Trophoblast cell (in vitro differentiated cells and primary cell): ENCODE results near the gene GLT6D1.

Experiments
- DNase-seq, 2 donors: peaks; one replicate each; pipeline ENCODE4 v3.0.0-alpha.2; 2016
- H2AFZ ChIP-seq: 2 replicates; pipeline ENCODE4 v1.6.1; 2013; ENCODE audit warnings: low read length, moderate library complexity, mild to moderate bottlenecking; ENCODE audit not compliant: insufficient read depth, poor library complexity
- H2AK5ac ChIP-seq: 2 replicates; pipeline ENCODE4 v1.6.1; 2013; ENCODE audit warnings: mild to moderate bottlenecking, low read length
- H2BK120ac ChIP-seq: 2 replicates; pipeline ENCODE4 v1.6.1; 2013; ENCODE audit warnings: low read length, mild to moderate bottlenecking, moderate library complexity; ENCODE audit not compliant: insufficient read depth, poor library complexity
- H2BK12ac ChIP-seq: 2 replicates; pipeline ENCODE4 v1.6.1; 2013; ENCODE audit warnings: mild to moderate bottlenecking, low read length, moderate library complexity
- H2BK5ac ChIP-seq: 2 replicates; pipeline ENCODE4 v1.6.1; 2013; ENCODE audit warnings: low read length, low read depth, moderate library complexity, mild to moderate bottlenecking; ENCODE audit not compliant: poor library complexity
- H3K14ac ChIP-seq: 2 replicates; pipeline ENCODE4 v1.6.1; 2013; ENCODE audit warnings: mild to moderate bottlenecking, low read length
- H3K18ac ChIP-seq: 2 replicates; pipeline ENCODE4 v1.6.1; 2013; ENCODE audit warnings: mild to moderate bottlenecking, low read length
- H3K23ac ChIP-seq: 2 replicates; pipeline ENCODE4 v1.6.1; 2013; ENCODE audit warnings: low read length
- H3K27ac ChIP-seq: 2 replicates; pipeline ENCODE4 v1.5.1; 2013; ENCODE audit warnings: low read depth, mild to moderate bottlenecking, inconsistent platforms, low read length, moderate library complexity
- H3K27me3 ChIP-seq: 2 replicates; pipeline ENCODE4 v1.6.1; 2013; ENCODE audit warnings: inconsistent platforms, mild to moderate bottlenecking, low read length, moderate library complexity; ENCODE audit not compliant: insufficient read depth
- H3K36me3 ChIP-seq, 2 experiments: 1 replicate in 1 of 2; 2 replicates in 1 of 2; pipeline ENCODE4 v1.6.1; 2013; ENCODE audit warnings: low read length in 2 of 2, mild to moderate bottlenecking in 2 of 2, moderate library complexity in 1 of 2; ENCODE audit not compliant: insufficient read depth in 2 of 2, control insufficient read depth in 1 of 2
- H3K4ac ChIP-seq: 2 replicates; pipeline ENCODE4 v1.6.1; 2013; ENCODE audit warnings: low read depth, mild to moderate bottlenecking, low read length, moderate library complexity
- H3K4me1 ChIP-seq, 2 experiments: 1 replicate in 1 of 2; 2 replicates in 1 of 2; pipeline ENCODE4 v1.6.1; 2013; ENCODE audit warnings: low read length in 2 of 2, mild to moderate bottlenecking in 2 of 2, moderate library complexity in 1 of 2; ENCODE audit not compliant: insufficient read depth in 2 of 2, control insufficient read depth in 1 of 2
- H3K4me2 ChIP-seq: 2 replicates; pipeline ENCODE4 v1.6.1; 2013; ENCODE audit warnings: inconsistent platforms, mild to moderate bottlenecking, low read length, moderate library complexity
- H3K4me3 ChIP-seq: 2 replicates; pipeline ENCODE4 v1.5.1; 2013; ENCODE audit warnings: mild to moderate bottlenecking, low read depth, low read length, inconsistent platforms
- H3K79me1 ChIP-seq: one replicate; pipeline ENCODE4 v1.6.1; 2013; ENCODE audit warnings: low read length
- H3K79me2 ChIP-seq: 2 replicates; pipeline ENCODE4 v1.6.1; 2013; ENCODE audit warnings: low read length, mild to moderate bottlenecking; ENCODE audit not compliant: control insufficient read depth, insufficient read depth, poor library complexity
- H3K9ac ChIP-seq: 2 replicates; pipeline ENCODE4 v1.6.1; 2013; ENCODE audit warnings: mild to moderate bottlenecking, low read length
- H3K9me3 ChIP-seq: 2 replicates; pipeline ENCODE4 v1.6.1; 2013; ENCODE audit warnings: low read depth, mild to moderate bottlenecking, control low read depth, inconsistent platforms, low read length; ENCODE audit not compliant: insufficient read depth
- H4K12ac ChIP-seq: 2 replicates; pipeline ENCODE4 v1.6.1; 2013; ENCODE audit warnings: low read depth, mild to moderate bottlenecking, low read length, moderate library complexity
- H4K8ac ChIP-seq: 2 replicates; pipeline ENCODE4 v1.6.1; 2013; ENCODE audit warnings: low read depth, mild to moderate bottlenecking, low read length, moderate library complexity
- H4K91ac ChIP-seq: one replicate; pipeline ENCODE4 v1.6.1; 2013; ENCODE audit warnings: low read depth, mild to moderate bottlenecking, low read length, moderate library complexity
- WGBS: extraction: QIAGEN DNeasy Blood & Tissue Kit; methylation state at CpG from one replicate; pipeline ENCODE4 v1.1.7; 2013; ENCODE audit warnings: missing lambda C conversion rate; ENCODE audit not compliant: insufficient read length, insufficient coverage; ENCODE audit errors: extremely low coverage; 5-methylcytosine and 5-hydroxymethylcytosine counted together

The GLT6D1 gene

GRCh38 chr9:135662758-135663450 is 23.6 kb upstream of the GLT6D1 start, which contains the start of gene LCN9:
LCN9 (plus strand) TSS chr9:135663309; CDS start chr9:135663322, 13 bp downstream.
- no peaks in the 10 kb centered on the region for H3K79me2 ChIP-seq
- H2BK5ac ChIP-seq, result no peak within 1 kb of the TSS
- H3K23ac ChIP-seq, result no peak within 1 kb of the TSS
- no peak within 1 kb of the TSS for H2BK120ac ChIP-seq
- no peak within 1 kb of the TSS for H3K4me2 ChIP-seq
- no peak within 1 kb of the TSS for H3K27ac ChIP-seq
- no peak within 1 kb of the TSS for H3K4ac ChIP-seq
- no peak within 1 kb of the TSS for H4K91ac ChIP-seq
- no peaks in the 10 kb centered on the region for H3K79me1 ChIP-seq
- no peaks in the 10 kb centered on the region for H3K4me1 ChIP-seq
- no peak within 1 kb of the TSS for H2BK12ac ChIP-seq
- no peak within 1 kb of the TSS for H3K4me3 ChIP-seq
- H3K18ac ChIP-seq, result no peak within 1 kb of the TSS
- H3K27me3 ChIP-seq, result no peaks in the 10 kb centered on the region
- no peak within 1 kb of the TSS for H3K14ac ChIP-seq
- H2AFZ ChIP-seq, result no peak within 1 kb of the TSS
- WGBS, result no CpG with 5 or more reads among the region's 25 CpGs
- no peak for DNase-seq
- H4K8ac ChIP-seq, result no peak within 1 kb of the TSS
- H2AK5ac ChIP-seq, result no peak within 1 kb of the TSS
- H3K9ac ChIP-seq, result no peak within 1 kb of the TSS
- H3K36me3 ChIP-seq, result no peaks in the 10 kb centered on the region
- H4K12ac ChIP-seq, result no peak within 1 kb of the TSS
- H3K9me3 ChIP-seq, result peaks cover 11% of the 10 kb centered on the region

DNA sequence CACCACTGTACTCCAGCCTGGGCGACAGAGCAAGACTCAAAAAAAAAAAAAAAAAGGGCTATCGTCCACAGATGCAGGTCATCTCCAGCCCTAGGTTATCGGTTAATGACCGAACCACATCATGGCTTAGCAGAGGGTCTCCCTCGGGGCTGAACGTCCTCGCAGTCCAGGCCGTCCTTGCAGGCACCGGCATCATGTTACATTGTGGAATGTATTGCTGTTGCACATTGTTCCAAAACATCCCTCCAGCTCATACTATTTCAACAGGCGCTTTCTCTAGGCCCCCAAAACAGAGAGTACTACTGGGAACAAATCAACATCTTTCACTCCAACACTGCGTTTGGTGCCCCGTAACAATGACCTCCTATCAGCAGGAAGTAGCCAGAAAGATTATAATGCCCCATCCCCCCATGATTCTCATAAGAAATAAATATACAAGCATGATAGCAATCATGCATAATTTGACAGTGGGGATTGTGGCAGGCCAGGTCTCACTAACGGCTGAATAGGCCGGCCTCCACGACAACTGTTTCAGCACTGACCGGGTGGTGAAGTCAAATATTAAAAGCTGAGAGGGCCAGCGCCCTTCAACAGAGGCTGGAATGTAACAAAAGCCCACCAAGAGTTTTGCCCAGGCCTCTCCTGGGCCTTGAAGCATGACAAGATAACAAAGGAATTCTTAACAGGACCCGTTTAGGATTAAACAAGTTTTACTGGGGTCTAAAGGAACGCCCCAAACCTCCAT is 22.6 kb upstream of the GLT6D1 start:
- H3K14ac ChIP-seq, result no peak overlapping the region

GRCh38 chr9:135660407-135660806 is 21.1 kb upstream of the GLT6D1 start:
- Histone ChIP-seq H3K4me2 (no peak overlapping the region), H3K36me3 (no peaks in the 10 kb centered on the region), H3K79me2 (no peaks in the 10 kb centered on the region), H4K91ac (no peak overlapping the region), H3K79me1 (no peaks in the 10 kb centered on the region), H2BK120ac (no peak overlapping the region), H3K4me1 (no peaks in the 10 kb centered on the region), H4K12ac (no peak overlapping the region), H3K23ac (no peak overlapping the region), H3K4ac (no peak overlapping the region), H4K8ac (no peak overlapping the region), H2AFZ (no peak overlapping the region), H3K9ac (no peak overlapping the region), H2BK5ac (no peak overlapping the region), H3K4me3 (no peak overlapping the region), H3K27ac (no peak overlapping the region), H3K9me3 (peaks cover 18% of the 10 kb centered on the region), H3K18ac (no peak overlapping the region), H3K14ac (no peak overlapping the region), H2BK12ac (no peak overlapping the region), H2AK5ac (no peak overlapping the region), H3K27me3 (no peaks in the 10 kb centered on the region)
- no peak for DNase-seq
- no CpG with 5 or more reads among the region's 22 CpGs for WGBS

More for the DNA sequence above, 22.6 kb upstream of the GLT6D1 start:
- H3K9ac ChIP-seq, result no peak overlapping the region
- no peak overlapping the region for H2AK5ac ChIP-seq
- H4K8ac ChIP-seq, result no peak overlapping the region
- no peak overlapping the region for H3K27ac ChIP-seq
- H4K91ac ChIP-seq, result no peak overlapping the region
- no peaks in the 10 kb centered on the region for H3K36me3 ChIP-seq
- WGBS, result no CpG with 5 or more reads among the region's 19 CpGs
- no peak overlapping the region for H3K4me3 ChIP-seq
- no peak overlapping the region for H3K4me2 ChIP-seq
- H3K4ac ChIP-seq, result no peak overlapping the region
- H2BK5ac ChIP-seq, result no peak overlapping the region
- H3K18ac ChIP-seq, result no peak overlapping the region
- peaks cover 11% of the 10 kb centered on the region for H3K9me3 ChIP-seq
- H2BK120ac ChIP-seq, result no peak overlapping the region
- no peaks in the 10 kb centered on the region for H3K27me3 ChIP-seq
- no peaks in the 10 kb centered on the region for H3K79me2 ChIP-seq
- no peak for DNase-seq
- no peaks in the 10 kb centered on the region for H3K79me1 ChIP-seq
- no peak overlapping the region for H3K23ac ChIP-seq
- no peak overlapping the region for H2AFZ ChIP-seq
- H3K4me1 ChIP-seq, result no peaks in the 10 kb centered on the region
- no peak overlapping the region for H2BK12ac ChIP-seq
- H4K12ac ChIP-seq, result no peak overlapping the region

DNA sequence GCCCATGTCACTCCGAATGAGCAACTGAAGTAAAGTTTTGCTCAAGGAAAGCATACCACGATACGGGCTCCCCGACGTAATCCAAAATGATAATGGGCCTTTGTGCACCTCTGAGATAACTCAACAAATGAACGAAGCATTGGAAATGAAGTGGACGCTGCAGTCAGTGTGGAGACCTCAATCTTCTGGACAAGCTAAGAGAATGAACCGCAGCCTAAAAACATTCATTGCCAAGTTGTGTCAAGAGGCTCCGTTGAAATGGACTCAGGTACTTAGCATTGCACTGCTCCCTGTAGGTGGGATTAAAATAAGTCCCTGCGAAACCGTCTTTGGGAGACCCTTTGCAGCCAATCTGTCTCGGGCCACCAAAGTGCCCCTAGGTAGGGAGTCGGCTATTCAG is 19.9 kb upstream of the GLT6D1 start:
- Histone ChIP-seq H3K9me3 (peaks cover 24% of the 10 kb centered on the region), H3K79me2 (no peaks in the 10 kb centered on the region), H3K4me1 (no peaks in the 10 kb centered on the region), H2AK5ac (no peak overlapping the region), H2BK12ac (no peak overlapping the region), H3K4me3 (no peak overlapping the region), H3K27me3 (no peaks in the 10 kb centered on the region), H2BK120ac (no peak overlapping the region), H4K91ac (no peak overlapping the region), H4K12ac (no peak overlapping the region), H3K79me1 (no peaks in the 10 kb centered on the region), H3K18ac (no peak overlapping the region), H3K4me2 (no peak overlapping the region), H2BK5ac (no peak overlapping the region), H3K23ac (no peak overlapping the region), H3K4ac (no peak overlapping the region), H2AFZ (no peak overlapping the region), H3K36me3 (peaks cover 0 to 2% of the 10 kb centered on the region in 2 experiments), H3K27ac (no peak overlapping the region), H3K9ac (no peak overlapping the region), H4K8ac (no peak overlapping the region), H3K14ac (no peak overlapping the region)
- no CpG with 5 or more reads among the region's 13 CpGs for WGBS
- no peak for DNase-seq
